HG03139 (cell line): ENCODE measurements around the gene ARID5B.

ENCODE experiments used
- ATAC-seq: cut with Tn5 transposase; IDR thresholded peaks from one replicate; pipeline ENCODE4 v1.9.1; 2021; ENCODE audit not compliant: unreplicated experiment

ARID5B gene

GRCh38 chr10:62046522-62047227 is 145.2 kb downstream of the ARID5B start:
- ATAC-seq: peak; percentile 43

GRCh38 chr10:62047228-62047892 is 145.9 kb downstream of the ARID5B start:
- ATAC-seq: no peak

GRCh38 chr10:62047960-62048383 is 146.5 kb downstream of the ARID5B start:
- ATAC-seq: no peak

- ATAC-seq: no peak
These were observed 147.0 kb downstream of the ARID5B start for GRCh38 chr10:62048470-62048869.

- ATAC-seq: no peak
These were observed 147.6 kb downstream of the ARID5B start for GRCh38 chr10:62048919-62049623.

GRCh38 chr10:62049624-62050345 is 148.3 kb downstream of the ARID5B start:
- ATAC-seq: no peak

- ATAC-seq: no peak
These were observed 148.9 kb downstream of the ARID5B start for GRCh38 chr10:62050346-62050892.

- peak; percentile 34 for ATAC-seq
These were observed 149.5 kb downstream of the ARID5B start for GRCh38 chr10:62050893-62051433.

- ATAC-seq: no peak
These were observed 150.8 kb downstream of the ARID5B start for GRCh38 chr10:62052276-62052675.

- no peak for ATAC-seq
These were observed 152.4 kb downstream of the ARID5B start for GRCh38 chr10:62053860-62054259.

GRCh38 chr10:62054408-62054807 is 152.9 kb downstream of the ARID5B start:
- ATAC-seq: peak; percentile 44

- no peak for ATAC-seq
These were observed 153.3 kb downstream of the ARID5B start for GRCh38 chr10:62054830-62055229.

GRCh38 chr10:62056219-62056618 is 154.7 kb downstream of the ARID5B start:
- ATAC-seq: no peak

- no peak for ATAC-seq
These were observed 155.2 kb downstream of the ARID5B start for GRCh38 chr10:62056698-62057097.

GRCh38 chr10:62057359-62057758 is 155.9 kb downstream of the ARID5B start:
- no peak for ATAC-seq

GRCh38 chr10:62057850-62058249 is 156.4 kb downstream of the ARID5B start:
- no peak for ATAC-seq

GRCh38 chr10:62058476-62058875 is 157.0 kb downstream of the ARID5B start:
- no peak for ATAC-seq

- ATAC-seq: no peak
These were observed 157.4 kb downstream of the ARID5B start for GRCh38 chr10:62058896-62059216.

GRCh38 chr10:62059217-62059920 is 157.9 kb downstream of the ARID5B start:
- no peak for ATAC-seq

GRCh38 chr10:62062028-62062427 is 160.5 kb downstream of the ARID5B start:
- no peak for ATAC-seq
